ENCODE results near the gene TMX1.

DNA sequence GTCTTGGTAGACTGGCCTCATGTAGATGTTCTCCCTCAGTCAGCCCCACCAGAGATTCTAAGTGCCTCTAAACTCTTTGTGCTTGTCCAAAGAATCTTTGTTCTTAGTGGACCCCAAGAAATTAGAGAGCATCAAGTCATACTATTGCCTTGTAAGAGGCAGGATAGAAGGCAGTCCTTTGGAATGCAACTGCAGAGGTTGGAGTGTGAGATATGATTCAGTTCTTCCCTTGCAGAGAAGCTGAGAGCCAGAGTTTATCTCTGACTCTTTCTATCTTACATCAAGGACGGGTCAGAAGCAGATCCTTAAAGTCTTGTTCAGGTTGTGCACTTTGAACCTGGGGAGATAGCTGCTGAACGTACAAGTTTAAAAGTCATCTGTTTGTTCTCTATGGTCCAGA is 21.1 kb downstream of the TMX1 start:
- TF ChIP-seq POLR2AphosphoS5 (IDR thresholded peaks at IDR 0.05; ENCODE audit: borderline replicate concordance, low read depth, low read length) (no peak), EZH2 (IDR thresholded peaks at IDR 0.05) (no peak), FOXP2 (optimal IDR thresholded peaks at IDR 0.05; ENCODE audit: control extremely low read depth, extremely low read length, insufficient read depth) (no peak)

Data from SK-N-MC (cell line).